ENCODE data around the gene SCAND1. TPM values are rescaled to one million over a fixed set of nuclear protein-coding genes. Genes with fewer than 3 reads are reported as not detected.

Gene SCAND1
- polyA plus RNA-seq, 1 donor from 2014 or later: 156 TPM

DNA sequence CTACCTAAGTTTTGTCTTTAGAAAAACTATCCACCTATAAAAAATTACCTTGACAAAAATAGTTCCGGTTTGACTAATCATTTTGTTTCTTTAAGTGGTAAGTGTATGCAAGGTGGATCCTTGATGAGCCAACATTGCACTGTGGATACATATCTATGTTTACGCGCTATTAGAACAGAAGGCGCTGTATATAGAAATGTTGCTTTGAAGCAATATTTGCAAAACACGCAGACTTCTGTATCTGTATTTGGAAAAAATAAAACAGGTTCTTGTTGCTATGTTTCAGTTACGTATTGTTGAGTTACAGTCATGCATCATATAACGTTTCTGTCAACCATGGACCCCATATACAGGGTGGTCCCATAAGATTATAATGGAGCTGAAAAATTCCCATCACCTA lies 4.2 kb downstream of the SCAND1 start:
- peaks cover 10% of the 10 kb centered on the region for H3F3A ChIP-seq (ENCODE audit: insufficient read depth, low read length, poor library complexity, severe bottlenecking)
- no peaks in the 10 kb centered on the region for H3K27me3 ChIP-seq (ENCODE audit: insufficient read depth, low read depth, low read length)
- no peaks in the 10 kb centered on the region for H3K9me2 ChIP-seq (ENCODE audit: insufficient read depth, low read length)
- H3K36me3 ChIP-seq (ENCODE audit: insufficient read depth, low read length): no peaks in the 10 kb centered on the region
- H2AFZ ChIP-seq (ENCODE audit: low read depth, low read length): no peak overlapping the region
- H3K4me2 ChIP-seq (ENCODE audit: low read length): no peak overlapping the region
- H3K27ac ChIP-seq (ENCODE audit: low read length): no peak overlapping the region
- H3K9me3 ChIP-seq (ENCODE audit: low read length): no peaks in the 10 kb centered on the region
- no peak for TF ChIP-seq POLR2AphosphoS5 (IDR thresholded peaks at IDR 0.05)
- no peak for TF ChIP-seq EP300 (conservative IDR thresholded peaks at IDR 0.05; ENCODE audit: poor library complexity, severe bottlenecking)
- TF ChIP-seq, protein P1, sequence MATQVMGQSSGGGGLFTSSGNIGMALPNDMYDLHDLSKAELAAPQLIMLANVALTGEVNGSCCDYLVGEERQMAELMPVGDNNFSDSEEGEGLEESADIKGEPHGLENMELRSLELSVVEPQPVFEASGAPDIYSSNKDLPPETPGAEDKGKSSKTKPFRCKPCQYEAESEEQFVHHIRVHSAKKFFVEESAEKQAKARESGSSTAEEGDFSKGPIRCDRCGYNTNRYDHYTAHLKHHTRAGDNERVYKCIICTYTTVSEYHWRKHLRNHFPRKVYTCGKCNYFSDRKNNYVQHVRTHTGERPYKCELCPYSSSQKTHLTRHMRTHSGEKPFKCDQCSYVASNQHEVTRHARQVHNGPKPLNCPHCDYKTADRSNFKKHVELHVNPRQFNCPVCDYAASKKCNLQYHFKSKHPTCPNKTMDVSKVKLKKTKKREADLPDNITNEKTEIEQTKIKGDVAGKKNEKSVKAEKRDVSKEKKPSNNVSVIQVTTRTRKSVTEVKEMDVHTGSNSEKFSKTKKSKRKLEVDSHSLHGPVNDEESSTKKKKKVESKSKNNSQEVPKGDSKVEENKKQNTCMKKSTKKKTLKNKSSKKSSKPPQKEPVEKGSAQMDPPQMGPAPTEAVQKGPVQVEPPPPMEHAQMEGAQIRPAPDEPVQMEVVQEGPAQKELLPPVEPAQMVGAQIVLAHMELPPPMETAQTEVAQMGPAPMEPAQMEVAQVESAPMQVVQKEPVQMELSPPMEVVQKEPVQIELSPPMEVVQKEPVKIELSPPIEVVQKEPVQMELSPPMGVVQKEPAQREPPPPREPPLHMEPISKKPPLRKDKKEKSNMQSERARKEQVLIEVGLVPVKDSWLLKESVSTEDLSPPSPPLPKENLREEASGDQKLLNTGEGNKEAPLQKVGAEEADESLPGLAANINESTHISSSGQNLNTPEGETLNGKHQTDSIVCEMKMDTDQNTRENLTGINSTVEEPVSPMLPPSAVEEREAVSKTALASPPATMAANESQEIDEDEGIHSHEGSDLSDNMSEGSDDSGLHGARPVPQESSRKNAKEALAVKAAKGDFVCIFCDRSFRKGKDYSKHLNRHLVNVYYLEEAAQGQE (IDR thresholded peaks at IDR 0.05; ENCODE audit: borderline replicate concordance): no peak
- peaks cover 19% of the 10 kb centered on the region for H3K79me2 ChIP-seq (replicated peaks; ENCODE audit: insufficient read depth, low read length)
- H4K20me1 ChIP-seq (ENCODE audit: insufficient read depth): peaks cover 4% of the 10 kb centered on the region
- H3K4me3 ChIP-seq (ENCODE audit: low read length): no peak overlapping the region
- no peak overlapping the region for H3K9ac ChIP-seq (ENCODE audit: low read length)

GRCh38 chr20:35947907-35948306 lies 6.4 kb downstream of the SCAND1 start:
- peaks cover 13% of the 10 kb centered on the region for H3K79me2 ChIP-seq (replicated peaks; ENCODE audit: insufficient read depth, low read length)
- no peaks in the 10 kb centered on the region for H3K27me3 ChIP-seq (ENCODE audit: insufficient read depth, low read depth, low read length)
- H3K9me2 ChIP-seq (ENCODE audit: insufficient read depth, low read length): no peaks in the 10 kb centered on the region
- peaks cover 4% of the 10 kb centered on the region for H3F3A ChIP-seq (ENCODE audit: insufficient read depth, low read length, poor library complexity, severe bottlenecking)
- no peaks in the 10 kb centered on the region for H3K9me3 ChIP-seq (ENCODE audit: low read length)
- H3K36me3 ChIP-seq (ENCODE audit: insufficient read depth, low read length): no peaks in the 10 kb centered on the region
- no peak overlapping the region for H3K27ac ChIP-seq (ENCODE audit: low read length)
- TF ChIP-seq, protein P2, sequence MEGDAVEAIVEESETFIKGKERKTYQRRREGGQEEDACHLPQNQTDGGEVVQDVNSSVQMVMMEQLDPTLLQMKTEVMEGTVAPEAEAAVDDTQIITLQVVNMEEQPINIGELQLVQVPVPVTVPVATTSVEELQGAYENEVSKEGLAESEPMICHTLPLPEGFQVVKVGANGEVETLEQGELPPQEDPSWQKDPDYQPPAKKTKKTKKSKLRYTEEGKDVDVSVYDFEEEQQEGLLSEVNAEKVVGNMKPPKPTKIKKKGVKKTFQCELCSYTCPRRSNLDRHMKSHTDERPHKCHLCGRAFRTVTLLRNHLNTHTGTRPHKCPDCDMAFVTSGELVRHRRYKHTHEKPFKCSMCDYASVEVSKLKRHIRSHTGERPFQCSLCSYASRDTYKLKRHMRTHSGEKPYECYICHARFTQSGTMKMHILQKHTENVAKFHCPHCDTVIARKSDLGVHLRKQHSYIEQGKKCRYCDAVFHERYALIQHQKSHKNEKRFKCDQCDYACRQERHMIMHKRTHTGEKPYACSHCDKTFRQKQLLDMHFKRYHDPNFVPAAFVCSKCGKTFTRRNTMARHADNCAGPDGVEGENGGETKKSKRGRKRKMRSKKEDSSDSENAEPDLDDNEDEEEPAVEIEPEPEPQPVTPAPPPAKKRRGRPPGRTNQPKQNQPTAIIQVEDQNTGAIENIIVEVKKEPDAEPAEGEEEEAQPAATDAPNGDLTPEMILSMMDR (IDR thresholded peaks at IDR 0.05; ENCODE audit: poor library complexity, severe bottlenecking): no peak
- no peak for TF ChIP-seq SMC3 (conservative IDR thresholded peaks at IDR 0.05; ENCODE audit: poor library complexity)
- TF ChIP-seq POLR2AphosphoS5 (IDR thresholded peaks at IDR 0.05): no peak
- TF ChIP-seq, protein P1 (IDR thresholded peaks at IDR 0.05; ENCODE audit: borderline replicate concordance): no peak
- TF ChIP-seq RAD21 (conservative IDR thresholded peaks at IDR 0.05): no peak
- no peak overlapping the region for H2AFZ ChIP-seq (ENCODE audit: low read depth, low read length)
- no peak overlapping the region for H3K4me3 ChIP-seq (ENCODE audit: low read length)
- H4K20me1 ChIP-seq (ENCODE audit: insufficient read depth): peaks cover 2% of the 10 kb centered on the region
- no peak overlapping the region for H3K4me2 ChIP-seq (ENCODE audit: low read length)
- no peak overlapping the region for H3K9ac ChIP-seq (ENCODE audit: low read length)

Data from neural cell (in vitro differentiated cells).